ENCODE results near the gene SLC18A2.

SLC18A2 gene

DNA sequence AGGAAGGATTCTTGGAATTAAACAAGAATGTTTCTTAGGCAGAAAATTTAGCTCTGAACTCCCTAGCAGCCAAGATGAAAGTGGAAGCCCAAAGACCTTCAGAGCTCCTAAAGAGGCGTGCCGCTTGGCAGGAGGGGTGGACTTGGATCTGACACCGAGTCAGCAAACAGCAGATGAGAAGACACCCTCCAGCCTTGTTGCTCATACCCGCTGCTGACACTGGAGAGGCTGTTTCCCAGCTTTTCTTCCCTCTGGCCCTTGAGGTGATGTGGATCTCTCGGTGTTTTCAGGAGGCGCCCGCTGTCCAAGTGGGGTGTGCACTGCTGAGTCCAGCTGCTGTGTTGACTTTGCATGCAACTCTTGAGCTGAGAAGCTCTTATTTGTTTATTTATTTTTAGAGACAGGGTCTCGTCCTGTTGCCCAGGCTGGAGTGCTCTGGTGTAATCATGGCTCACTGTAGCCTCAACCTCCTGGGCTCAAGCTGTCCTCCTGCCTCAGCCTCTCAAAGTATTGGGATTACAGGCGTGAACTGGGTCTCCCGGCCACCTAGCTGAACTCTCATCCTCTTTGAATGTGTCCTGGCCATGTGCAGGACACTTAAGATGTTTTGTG is 21.5 kb downstream of the SLC18A2 start:
- Histone ChIP-seq H3K9me2 (replicated peaks; ENCODE audit: control insufficient read depth, low read length) (no peaks in the 10 kb centered on the region), H4K20me1 (ENCODE audit: control insufficient read depth, insufficient read depth, low read depth, low read length) (no peaks in the 10 kb centered on the region), H3K9me3 (ENCODE audit: control insufficient read depth, insufficient read depth, low read length) (no peaks in the 10 kb centered on the region), H3K27me3 (ENCODE audit: control insufficient read depth, low read length) (peaks cover 3% of the 10 kb centered on the region; the same call in 1 of the 2 replicates), H3K36me3 (ENCODE audit: control insufficient read depth, low read length) (no peaks in the 10 kb centered on the region), H3K4me1 (ENCODE audit: control insufficient read depth, low read length) (peaks cover 6% of the 10 kb centered on the region), H3F3A (ENCODE audit: control insufficient read depth, insufficient read depth) (no peaks in the 10 kb centered on the region), H3K79me2 (ENCODE audit: control insufficient read depth, low read length) (no peaks in the 10 kb centered on the region), H3K4me3 (ENCODE audit: low read length) (no peak overlapping the region), H3K27ac (ENCODE audit: low read depth, low read length) (no peak overlapping the region), H3K4me2 (ENCODE audit: low read length) (no peak overlapping the region)
- no peak for TF ChIP-seq EZH2phosphoT487 (IDR thresholded peaks at IDR 0.05; ENCODE audit: borderline replicate concordance, low read length)
- TF ChIP-seq, protein P1, sequence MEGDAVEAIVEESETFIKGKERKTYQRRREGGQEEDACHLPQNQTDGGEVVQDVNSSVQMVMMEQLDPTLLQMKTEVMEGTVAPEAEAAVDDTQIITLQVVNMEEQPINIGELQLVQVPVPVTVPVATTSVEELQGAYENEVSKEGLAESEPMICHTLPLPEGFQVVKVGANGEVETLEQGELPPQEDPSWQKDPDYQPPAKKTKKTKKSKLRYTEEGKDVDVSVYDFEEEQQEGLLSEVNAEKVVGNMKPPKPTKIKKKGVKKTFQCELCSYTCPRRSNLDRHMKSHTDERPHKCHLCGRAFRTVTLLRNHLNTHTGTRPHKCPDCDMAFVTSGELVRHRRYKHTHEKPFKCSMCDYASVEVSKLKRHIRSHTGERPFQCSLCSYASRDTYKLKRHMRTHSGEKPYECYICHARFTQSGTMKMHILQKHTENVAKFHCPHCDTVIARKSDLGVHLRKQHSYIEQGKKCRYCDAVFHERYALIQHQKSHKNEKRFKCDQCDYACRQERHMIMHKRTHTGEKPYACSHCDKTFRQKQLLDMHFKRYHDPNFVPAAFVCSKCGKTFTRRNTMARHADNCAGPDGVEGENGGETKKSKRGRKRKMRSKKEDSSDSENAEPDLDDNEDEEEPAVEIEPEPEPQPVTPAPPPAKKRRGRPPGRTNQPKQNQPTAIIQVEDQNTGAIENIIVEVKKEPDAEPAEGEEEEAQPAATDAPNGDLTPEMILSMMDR (IDR thresholded peaks at IDR 0.05; ENCODE audit: low read depth, low read length, poor library complexity, severe bottlenecking): no peak

DNA sequence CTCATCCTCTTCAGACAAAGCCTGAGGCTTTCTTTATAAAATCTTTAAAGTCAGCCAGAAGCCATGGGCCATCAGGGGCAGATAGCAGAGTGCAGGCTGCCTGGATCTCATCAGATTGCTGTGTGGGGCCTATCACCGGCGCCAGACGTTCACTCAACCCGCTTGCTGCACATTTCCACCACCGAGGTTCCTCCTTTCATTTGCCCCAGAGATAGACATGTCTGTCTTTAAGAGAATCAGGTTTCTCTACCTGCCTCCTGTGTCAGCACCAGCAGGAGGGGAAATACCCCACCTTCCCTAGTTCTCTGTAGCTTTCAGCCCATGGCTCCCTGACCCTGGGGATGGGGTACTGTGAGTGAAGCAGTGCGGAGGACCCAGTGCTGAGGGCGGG is 22.0 kb downstream of the SLC18A2 start:
- Histone ChIP-seq H4K20me1 (ENCODE audit: control insufficient read depth, insufficient read depth, low read depth, low read length) (no peaks in the 10 kb centered on the region), H3K9me3 (ENCODE audit: control insufficient read depth, insufficient read depth, low read length) (no peaks in the 10 kb centered on the region), H3K36me3 (ENCODE audit: control insufficient read depth, low read length) (no peaks in the 10 kb centered on the region), H3K27ac (ENCODE audit: low read depth, low read length) (no peak overlapping the region), H3K4me1 (ENCODE audit: control insufficient read depth, low read length) (peaks cover 6% of the 10 kb centered on the region), H3K9me2 (replicated peaks; ENCODE audit: control insufficient read depth, low read length) (no peaks in the 10 kb centered on the region), H3K4me2 (ENCODE audit: low read length) (no peak overlapping the region), H3K27me3 (ENCODE audit: control insufficient read depth, low read length) (peaks cover 3% of the 10 kb centered on the region; the same call in 1 of the 2 replicates), H3F3A (ENCODE audit: control insufficient read depth, insufficient read depth) (no peaks in the 10 kb centered on the region), H3K4me3 (ENCODE audit: low read length) (no peak overlapping the region), H3K79me2 (ENCODE audit: control insufficient read depth, low read length) (no peaks in the 10 kb centered on the region)
- TF ChIP-seq EZH2phosphoT487 (IDR thresholded peaks at IDR 0.05; ENCODE audit: borderline replicate concordance, low read length): no peak
- TF ChIP-seq, protein P1 (IDR thresholded peaks at IDR 0.05; ENCODE audit: low read depth, low read length, poor library complexity, severe bottlenecking): no peak

DNA sequence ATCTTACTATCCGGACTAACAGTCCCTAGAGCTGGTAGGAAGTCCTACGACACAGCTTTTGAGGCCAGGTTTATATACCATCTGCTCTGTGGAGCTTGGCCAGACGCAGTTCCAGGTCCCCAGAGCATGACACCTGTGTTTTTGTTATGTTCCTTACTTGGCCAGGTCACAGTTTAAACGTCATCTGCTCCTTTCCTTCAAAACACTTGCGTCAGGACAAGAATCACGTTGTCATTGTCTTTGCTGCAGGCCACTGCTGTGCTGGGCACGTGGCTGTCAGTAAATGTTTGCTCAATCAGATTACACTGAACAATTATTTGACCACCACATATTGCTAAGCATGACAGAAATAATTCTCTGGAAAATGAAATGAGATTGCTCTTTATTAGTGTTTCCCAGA is 23.9 kb downstream of the SLC18A2 start:
- no peaks in the 10 kb centered on the region for H3K79me2 ChIP-seq (ENCODE audit: control insufficient read depth, low read length)
- peaks cover 6% of the 10 kb centered on the region for H3K4me1 ChIP-seq (ENCODE audit: control insufficient read depth, low read length)
- no peaks in the 10 kb centered on the region for H3K9me3 ChIP-seq (ENCODE audit: control insufficient read depth, insufficient read depth, low read length)
- no peaks in the 10 kb centered on the region for H3K9me2 ChIP-seq (replicated peaks; ENCODE audit: control insufficient read depth, low read length)
- TF ChIP-seq EZH2phosphoT487 (IDR thresholded peaks at IDR 0.05; ENCODE audit: borderline replicate concordance, low read length): no peak
- TF ChIP-seq, protein P1 (IDR thresholded peaks at IDR 0.05; ENCODE audit: low read depth, low read length, poor library complexity, severe bottlenecking): no peak
- H3K4me3 ChIP-seq (ENCODE audit: low read length): no peak overlapping the region
- no peaks in the 10 kb centered on the region for H3F3A ChIP-seq (ENCODE audit: control insufficient read depth, insufficient read depth)
- no peak overlapping the region for H3K27ac ChIP-seq (ENCODE audit: low read depth, low read length)
- no peaks in the 10 kb centered on the region for H4K20me1 ChIP-seq (ENCODE audit: control insufficient read depth, insufficient read depth, low read depth, low read length)
- no peaks in the 10 kb centered on the region for H3K36me3 ChIP-seq (ENCODE audit: control insufficient read depth, low read length)
- H3K27me3 ChIP-seq (ENCODE audit: control insufficient read depth, low read length): peaks cover 3% of the 10 kb centered on the region; the same call in 1 of the 2 replicates
- no peak overlapping the region for H3K4me2 ChIP-seq (ENCODE audit: low read length)
